ENCODE data around the gene DEPP1. TPM values are rescaled to one million over a fixed set of nuclear protein-coding genes. Genes with fewer than 3 reads are reported as not detected.

The DEPP1 gene
- total and polyA plus RNA-seq, 2 of the 13 experiments (the other 11 are each of a cell fraction or from before 2014, with no cell fraction given) = 14.8 to 270 TPM

DNA sequence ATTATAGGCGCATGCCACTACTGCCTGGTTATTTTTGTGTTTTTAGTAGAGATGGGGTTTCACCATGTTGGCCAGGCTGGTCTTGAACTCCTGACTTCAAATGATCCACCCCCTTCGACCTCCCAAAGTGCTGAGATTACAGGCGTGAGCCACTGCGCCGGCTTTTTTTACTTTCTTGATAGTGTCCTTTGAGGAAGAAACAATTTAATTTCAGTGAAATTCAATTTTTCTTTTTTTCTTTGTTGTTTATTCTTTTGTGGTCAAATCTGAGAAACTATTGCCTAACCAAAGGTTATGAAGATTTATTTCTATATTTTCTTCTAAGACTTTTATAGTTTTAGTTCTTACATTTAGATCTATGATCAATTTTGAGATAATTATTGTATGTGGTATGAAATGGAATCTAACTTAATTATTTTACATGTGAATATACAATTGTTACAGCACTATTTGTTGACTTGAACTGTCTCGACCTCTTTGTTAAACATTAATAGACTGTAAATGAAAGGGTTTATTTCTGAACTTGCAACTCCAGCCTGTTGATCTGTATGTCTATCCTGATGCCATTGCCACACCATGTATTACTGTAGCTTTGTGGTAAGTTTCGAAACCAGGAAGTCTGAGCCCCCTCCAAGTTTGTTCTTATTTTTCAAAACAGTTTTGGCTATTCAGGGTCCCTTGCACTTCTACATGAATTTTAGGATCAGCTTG is 38.8 kb downstream of the DEPP1 start (continued):
- TF ChIP-seq, protein P1, sequence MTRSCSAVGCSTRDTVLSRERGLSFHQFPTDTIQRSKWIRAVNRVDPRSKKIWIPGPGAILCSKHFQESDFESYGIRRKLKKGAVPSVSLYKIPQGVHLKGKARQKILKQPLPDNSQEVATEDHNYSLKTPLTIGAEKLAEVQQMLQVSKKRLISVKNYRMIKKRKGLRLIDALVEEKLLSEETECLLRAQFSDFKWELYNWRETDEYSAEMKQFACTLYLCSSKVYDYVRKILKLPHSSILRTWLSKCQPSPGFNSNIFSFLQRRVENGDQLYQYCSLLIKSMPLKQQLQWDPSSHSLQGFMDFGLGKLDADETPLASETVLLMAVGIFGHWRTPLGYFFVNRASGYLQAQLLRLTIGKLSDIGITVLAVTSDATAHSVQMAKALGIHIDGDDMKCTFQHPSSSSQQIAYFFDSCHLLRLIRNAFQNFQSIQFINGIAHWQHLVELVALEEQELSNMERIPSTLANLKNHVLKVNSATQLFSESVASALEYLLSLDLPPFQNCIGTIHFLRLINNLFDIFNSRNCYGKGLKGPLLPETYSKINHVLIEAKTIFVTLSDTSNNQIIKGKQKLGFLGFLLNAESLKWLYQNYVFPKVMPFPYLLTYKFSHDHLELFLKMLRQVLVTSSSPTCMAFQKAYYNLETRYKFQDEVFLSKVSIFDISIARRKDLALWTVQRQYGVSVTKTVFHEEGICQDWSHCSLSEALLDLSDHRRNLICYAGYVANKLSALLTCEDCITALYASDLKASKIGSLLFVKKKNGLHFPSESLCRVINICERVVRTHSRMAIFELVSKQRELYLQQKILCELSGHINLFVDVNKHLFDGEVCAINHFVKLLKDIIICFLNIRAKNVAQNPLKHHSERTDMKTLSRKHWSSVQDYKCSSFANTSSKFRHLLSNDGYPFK (CRISPR knock-in tag; IDR thresholded peaks at IDR 0.05; ENCODE audit: borderline replicate concordance) = no peak
- no peak for TF ChIP-seq MAFF (IDR thresholded peaks at IDR 0.05; ENCODE audit: low read depth, low read length)
- no peak for TF ChIP-seq ZFP82 (CRISPR knock-in tag; IDR thresholded peaks at IDR 0.05; ENCODE audit: borderline replicate concordance)
- TF ChIP-seq AKAP8 (CRISPR knock-in tag; IDR thresholded peaks at IDR 0.05) = no peak
- no peak for TF ChIP-seq ATAD3A (CRISPR knock-in tag; IDR thresholded peaks at IDR 0.05)
- TF ChIP-seq ETV5 (CRISPR knock-in tag; IDR thresholded peaks at IDR 0.05; ENCODE audit: borderline replicate concordance) = peak; percentile 61; the same call in 1 of the 2 replicates
- TF ChIP-seq ZFP1 (CRISPR knock-in tag; IDR thresholded peaks at IDR 0.05) = peak; percentile 60; the same call in 1 of the 2 replicates
- TF ChIP-seq GATAD1 (CRISPR knock-in tag; IDR thresholded peaks at IDR 0.05) = peak; percentile 38; the same call in 1 of the 2 replicates
- TF ChIP-seq, protein P2, sequence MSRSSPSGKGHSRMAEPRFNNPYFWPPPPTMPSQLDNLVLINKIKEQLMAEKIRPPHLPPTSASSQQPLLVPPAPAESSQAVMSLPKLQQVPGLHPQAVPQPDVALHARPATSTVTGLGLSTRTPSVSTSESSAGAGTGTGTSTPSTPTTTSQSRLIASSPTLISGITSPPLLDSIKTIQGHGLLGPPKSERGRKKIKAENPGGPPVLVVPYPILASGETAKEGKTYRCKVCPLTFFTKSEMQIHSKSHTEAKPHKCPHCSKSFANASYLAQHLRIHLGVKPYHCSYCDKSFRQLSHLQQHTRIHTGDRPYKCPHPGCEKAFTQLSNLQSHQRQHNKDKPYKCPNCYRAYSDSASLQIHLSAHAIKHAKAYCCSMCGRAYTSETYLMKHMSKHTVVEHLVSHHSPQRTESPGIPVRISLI (CRISPR knock-in tag; IDR thresholded peaks at IDR 0.05; ENCODE audit: borderline replicate concordance) = no peak
- TF ChIP-seq, protein P3, sequence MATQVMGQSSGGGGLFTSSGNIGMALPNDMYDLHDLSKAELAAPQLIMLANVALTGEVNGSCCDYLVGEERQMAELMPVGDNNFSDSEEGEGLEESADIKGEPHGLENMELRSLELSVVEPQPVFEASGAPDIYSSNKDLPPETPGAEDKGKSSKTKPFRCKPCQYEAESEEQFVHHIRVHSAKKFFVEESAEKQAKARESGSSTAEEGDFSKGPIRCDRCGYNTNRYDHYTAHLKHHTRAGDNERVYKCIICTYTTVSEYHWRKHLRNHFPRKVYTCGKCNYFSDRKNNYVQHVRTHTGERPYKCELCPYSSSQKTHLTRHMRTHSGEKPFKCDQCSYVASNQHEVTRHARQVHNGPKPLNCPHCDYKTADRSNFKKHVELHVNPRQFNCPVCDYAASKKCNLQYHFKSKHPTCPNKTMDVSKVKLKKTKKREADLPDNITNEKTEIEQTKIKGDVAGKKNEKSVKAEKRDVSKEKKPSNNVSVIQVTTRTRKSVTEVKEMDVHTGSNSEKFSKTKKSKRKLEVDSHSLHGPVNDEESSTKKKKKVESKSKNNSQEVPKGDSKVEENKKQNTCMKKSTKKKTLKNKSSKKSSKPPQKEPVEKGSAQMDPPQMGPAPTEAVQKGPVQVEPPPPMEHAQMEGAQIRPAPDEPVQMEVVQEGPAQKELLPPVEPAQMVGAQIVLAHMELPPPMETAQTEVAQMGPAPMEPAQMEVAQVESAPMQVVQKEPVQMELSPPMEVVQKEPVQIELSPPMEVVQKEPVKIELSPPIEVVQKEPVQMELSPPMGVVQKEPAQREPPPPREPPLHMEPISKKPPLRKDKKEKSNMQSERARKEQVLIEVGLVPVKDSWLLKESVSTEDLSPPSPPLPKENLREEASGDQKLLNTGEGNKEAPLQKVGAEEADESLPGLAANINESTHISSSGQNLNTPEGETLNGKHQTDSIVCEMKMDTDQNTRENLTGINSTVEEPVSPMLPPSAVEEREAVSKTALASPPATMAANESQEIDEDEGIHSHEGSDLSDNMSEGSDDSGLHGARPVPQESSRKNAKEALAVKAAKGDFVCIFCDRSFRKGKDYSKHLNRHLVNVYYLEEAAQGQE (IDR thresholded peaks at IDR 0.05; ENCODE audit: borderline replicate concordance in 1 of 2, low read depth in 1 of 2, low read length in 2 of 2) = no peak
- no peak for TF ChIP-seq SNAPC2 (CRISPR knock-in tag; IDR thresholded peaks at IDR 0.05)
- no peak for TF ChIP-seq THYN1 (CRISPR knock-in tag; IDR thresholded peaks at IDR 0.05; ENCODE audit: borderline replicate concordance, low read depth)
- no peak for TF ChIP-seq BORCS8-MEF2B (CRISPR knock-in tag; IDR thresholded peaks at IDR 0.05)
- TF ChIP-seq NFKBIZ (CRISPR knock-in tag; IDR thresholded peaks at IDR 0.05) = no peak
- no peak for TF ChIP-seq TCF7 (IDR thresholded peaks at IDR 0.05; ENCODE audit: low read depth)
- no peak for TF ChIP-seq ZBTB38 (CRISPR knock-in tag; IDR thresholded peaks at IDR 0.05)
- TF ChIP-seq ZNF274 (CRISPR knock-in tag; IDR thresholded peaks at IDR 0.05) = no peak
- TF ChIP-seq, protein P4, sequence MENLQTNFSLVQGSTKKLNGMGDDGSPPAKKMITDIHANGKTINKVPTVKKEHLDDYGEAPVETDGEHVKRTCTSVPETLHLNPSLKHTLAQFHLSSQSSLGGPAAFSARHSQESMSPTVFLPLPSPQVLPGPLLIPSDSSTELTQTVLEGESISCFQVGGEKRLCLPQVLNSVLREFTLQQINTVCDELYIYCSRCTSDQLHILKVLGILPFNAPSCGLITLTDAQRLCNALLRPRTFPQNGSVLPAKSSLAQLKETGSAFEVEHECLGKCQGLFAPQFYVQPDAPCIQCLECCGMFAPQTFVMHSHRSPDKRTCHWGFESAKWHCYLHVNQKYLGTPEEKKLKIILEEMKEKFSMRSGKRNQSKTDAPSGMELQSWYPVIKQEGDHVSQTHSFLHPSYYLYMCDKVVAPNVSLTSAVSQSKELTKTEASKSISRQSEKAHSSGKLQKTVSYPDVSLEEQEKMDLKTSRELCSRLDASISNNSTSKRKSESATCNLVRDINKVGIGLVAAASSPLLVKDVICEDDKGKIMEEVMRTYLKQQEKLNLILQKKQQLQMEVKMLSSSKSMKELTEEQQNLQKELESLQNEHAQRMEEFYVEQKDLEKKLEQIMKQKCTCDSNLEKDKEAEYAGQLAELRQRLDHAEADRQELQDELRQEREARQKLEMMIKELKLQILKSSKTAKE (CRISPR knock-in tag; IDR thresholded peaks at IDR 0.05; ENCODE audit: borderline replicate concordance) = peak; percentile 84
- no peak for TF ChIP-seq BRD4 (CRISPR knock-in tag; IDR thresholded peaks at IDR 0.05)
